SK-N-SH (cell line): ENCODE data around the gene EPO. TPM values are rescaled to one million over a fixed set of nuclear protein-coding genes. Genes with fewer than 3 reads are reported as not detected.

Source experiments
- CTCF ChIA-PET: fragments of 300-600, 350-600 bp; formaldehyde crosslinking; extraction: SDS; loops from one replicate; lab custom pipeline; 2021; lab: Yijun Ruan, JAX
- POLR2A ChIA-PET: fragments of 350-600 bp; sonication (Branson Sonifier 250); formaldehyde crosslinking; extraction: SDS; loops from one replicate; lab custom pipeline; 2020; ENCODE audit warnings: antibody characterized with exemption, inconsistent platforms; lab: Yijun Ruan, JAX
- DNase-seq: peaks from one replicate; pipeline ENCODE4 v3.0.0; 2012
- H2AFZ ChIP-seq: fragments of 200-600 bp; sonication (generic); 2 replicates; pipeline ENCODE4 v1.8.1; 2016; ENCODE audit warnings: antibody characterized with exemption, mild to moderate bottlenecking, low read depth
- H3F3A ChIP-seq: fragments of 200-600 bp; sonication (generic); replicated peaks from 2 replicates; pipeline ENCODE3; 2016; ENCODE audit warnings: antibody characterized with exemption, mild to moderate bottlenecking; ENCODE audit not compliant: insufficient read depth
- H3K27ac ChIP-seq, 2 experiments: fragments of 200-500 bp in 1 of 2; fragments of 200-600 bp in 1 of 2; sonication (Bioruptor generic) in 1 of 2; sonication (generic), shearing (Covaris generic) in 1 of 2; 2 replicates each; pipeline versions ENCODE4 v1.5.1 to v1.6.1; 2014 to 2016; ENCODE audit warnings: low read depth in 2 of 2, inconsistent platforms in 1 of 2, low read length in 1 of 2, mild to moderate bottlenecking in 1 of 2, mixed read lengths in 1 of 2
- H3K27me3 ChIP-seq: fragments of 200-600 bp; sonication (generic), shearing (Covaris generic); 2 replicates; pipeline ENCODE4 v1.6.1; 2016; ENCODE audit warnings: mixed run types; ENCODE audit not compliant: insufficient read depth
- H3K36me3 ChIP-seq, 2 experiments: fragments of 200-500 bp in 1 of 2; fragments of 200-600 bp in 1 of 2; sonication (Bioruptor generic) in 1 of 2; sonication (generic) in 1 of 2; replicated peaks in 1 of 2; 2 replicates each; pipeline versions ENCODE3 to v1.5.1; 2014 to 2016; ENCODE audit warnings: low read length in 1 of 2, mild to moderate bottlenecking in 1 of 2; ENCODE audit not compliant: insufficient read depth in 2 of 2, control insufficient read depth in 1 of 2
- H3K4me1 ChIP-seq, 2 experiments: fragments of 200-500 bp in 1 of 2; fragments of 200-600 bp in 1 of 2; sonication (Bioruptor generic) in 1 of 2; sonication (generic), shearing (Covaris generic) in 1 of 2; 2 replicates each; pipeline versions ENCODE4 v1.5.1 to v1.6.1; 2014 to 2016; ENCODE audit warnings: low read depth in 1 of 2, low read length in 1 of 2, mixed run types in 1 of 2; ENCODE audit not compliant: insufficient read depth in 2 of 2, control insufficient read depth in 1 of 2
- H3K4me2 ChIP-seq: fragments of 200-600 bp; sonication (generic), shearing (Covaris generic); 2 replicates; pipeline ENCODE4 v1.6.1; 2017; ENCODE audit warnings: mixed run types
- H3K4me3 ChIP-seq, 2 experiments: fragments of 200-500 bp in 1 of 2; fragments of 200-600 bp in 1 of 2; sonication (Bioruptor generic) in 1 of 2; sonication (generic), shearing (Covaris generic) in 1 of 2; 2 replicates each; pipeline versions ENCODE4 v1.5.1 to v1.8.1; 2014 to 2016; ENCODE audit warnings: low read depth in 2 of 2, inconsistent platforms in 1 of 2, low read length in 1 of 2, mild to moderate bottlenecking in 1 of 2, mixed read lengths in 1 of 2, moderate library complexity in 1 of 2
- H3K79me2 ChIP-seq: fragments of 200-600 bp; sonication (generic); 2 replicates; pipeline ENCODE4 v1.8.1; 2017; ENCODE audit warnings: mild to moderate bottlenecking; ENCODE audit not compliant: insufficient read depth
- H3K9ac ChIP-seq: fragments of 200-600 bp; sonication (generic); 2 replicates; pipeline ENCODE4 v1.6.1; 2017; ENCODE audit warnings: mixed run types
- H3K9me2 ChIP-seq: fragments of 200-600 bp; sonication (generic); 2 replicates; pipeline ENCODE4 v1.6.1; 2017; ENCODE audit warnings: mixed run types
- H3K9me3 ChIP-seq: fragments of 200-600 bp; sonication (generic); 2 replicates; pipeline ENCODE4 v1.6.1; 2017; ENCODE audit warnings: mixed run types, mild to moderate bottlenecking, moderate library complexity
- H4K20me1 ChIP-seq: fragments of 200-600 bp; sonication (generic); 2 replicates; pipeline ENCODE4 v1.6.1; 2017; ENCODE audit warnings: mild to moderate bottlenecking, mixed run types; ENCODE audit not compliant: insufficient read depth
- ELF1 ChIP-seq: IDR thresholded peaks from 2 replicates; pipeline ENCODE4 v1.4.0; 2012
- EP300 ChIP-seq, 2 experiments: IDR thresholded peaks; 2 replicates each; pipeline versions ENCODE4 v1.4.0 to v1.6.1; 2012; ENCODE audit warnings: borderline replicate concordance in 1 of 2, low read depth in 1 of 2, low read length in 1 of 2
- FOXM1 ChIP-seq: IDR thresholded peaks from 2 replicates; pipeline ENCODE4 v1.4.0; 2012; ENCODE audit warnings: low read depth, mild to moderate bottlenecking
- GATA2 ChIP-seq: sonication (generic); formaldehyde crosslinking; IDR thresholded peaks from 2 replicates; pipeline ENCODE4 v1.5.0; 2020; ENCODE audit warnings: mild to moderate bottlenecking, missing genetic modification reagents
- POLR2AphosphoS5 ChIP-seq: IDR thresholded peaks from 2 replicates; pipeline ENCODE4 v1.6.1; 2012; ENCODE audit warnings: low read depth, low read length
- RAD21 ChIP-seq: IDR thresholded peaks from 2 replicates; pipeline ENCODE4 v1.6.1; 2012; ENCODE audit warnings: mild to moderate bottlenecking, low read length
- RFX5 ChIP-seq: IDR thresholded peaks from 2 replicates; pipeline ENCODE4 v1.6.1; 2012; ENCODE audit warnings: mild to moderate bottlenecking, improper control_type of control experiment, low read length
- SMC3 ChIP-seq: IDR thresholded peaks from 2 replicates; pipeline ENCODE4 v1.6.1; 2012; ENCODE audit warnings: low read depth, low read length, improper control_type of control experiment
- USF1 ChIP-seq: IDR thresholded peaks from 2 replicates; pipeline ENCODE4 v1.4.0; 2012; ENCODE audit warnings: low read depth, borderline replicate concordance
- WGBS: methylation state at CpG from one replicate; pipeline ENCODE4 v1.1.6; 2017; ENCODE audit warnings: low lambda C conversion rate; 5-methylcytosine and 5-hydroxymethylcytosine counted together
- polyA plus RNA-seq, 3 experiments: library from polyadenylated mRNA; depleted of rRNA; stranded (reverse); fragments of >200 nt; gene quantifications; 2 replicates each; pipeline ENCODE4 v1.2.3, GENCODE V29; 2012
- TF ChIP-seq, protein P1 (sequence below): fragments of 150-350 bp; IDR thresholded peaks from 2 replicates; pipeline ENCODE4 v1.6.1; 2016; ENCODE audit warnings: mild to moderate bottlenecking, low read depth, low read length
- TF ChIP-seq, protein P2 (sequence below): IDR thresholded peaks from 2 replicates; pipeline ENCODE4 v1.4.0; 2012; ENCODE audit warnings: low read depth

Gene EPO
- polyA plus RNA-seq, 1 of the 3 experiments (the other 2 are of a cell fraction), result not detected

- TF ChIP-seq, protein P1, sequence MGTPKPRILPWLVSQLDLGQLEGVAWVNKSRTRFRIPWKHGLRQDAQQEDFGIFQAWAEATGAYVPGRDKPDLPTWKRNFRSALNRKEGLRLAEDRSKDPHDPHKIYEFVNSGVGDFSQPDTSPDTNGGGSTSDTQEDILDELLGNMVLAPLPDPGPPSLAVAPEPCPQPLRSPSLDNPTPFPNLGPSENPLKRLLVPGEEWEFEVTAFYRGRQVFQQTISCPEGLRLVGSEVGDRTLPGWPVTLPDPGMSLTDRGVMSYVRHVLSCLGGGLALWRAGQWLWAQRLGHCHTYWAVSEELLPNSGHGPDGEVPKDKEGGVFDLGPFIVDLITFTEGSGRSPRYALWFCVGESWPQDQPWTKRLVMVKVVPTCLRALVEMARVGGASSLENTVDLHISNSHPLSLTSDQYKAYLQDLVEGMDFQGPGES, result no peak
- TF ChIP-seq ELF1 (no peak), USF1 (no peak), GATA2 (no peak), RAD21 (no peak)
Observed at GRCh38 chr7:100710452-100710851, 9.8 kb upstream of the EPO start (continued).

- peaks cover 21% of the 10 kb centered on the region for H3K79me2 ChIP-seq
- no peak overlapping the region for H3K4me2 ChIP-seq
- no peaks in the 10 kb centered on the region for H3K9me2 ChIP-seq
- no peaks in the 10 kb centered on the region for H3K9me3 ChIP-seq
- no peaks in the 10 kb centered on the region for H3K27me3 ChIP-seq
- H3K4me1 ChIP-seq, result peaks cover 6 to 10% of the 10 kb centered on the region in 2 experiments; a peak in 2 of 4 replicates
- no peak overlapping the region for H3K4me3 ChIP-seq
- H4K20me1 ChIP-seq, result no peaks in the 10 kb centered on the region; the same call in 1 of the 2 replicates
- no peak overlapping the region for H3K27ac ChIP-seq
- WGBS, result 94% methylated on average over 10 of the region's 11 CpGs
- H3K36me3 ChIP-seq, result peaks cover 0 to 14% of the 10 kb centered on the region in 2 experiments
- H3K9ac ChIP-seq, result no peak overlapping the region
- no peak for DNase-seq
- H2AFZ ChIP-seq, result no peak overlapping the region
- ChIA-PET CTCF (interaction anchor here (0.8 to 17.6 kb wide), 6 partner anchors 13 to 140 kb away, joined by 3 to 344 read pairs (median 4); partner anchors contain the start of genes EPO, MOSPD3 and SLC12A9), POLR2A (no interaction called here)
- TF ChIP-seq POLR2AphosphoS5 (no peak), SMC3 (no peak), RFX5 (no peak), ELF1 (no peak), USF1 (no peak), EP300 (IDR thresholded peaks at IDR 0.05; ENCODE audit: borderline replicate concordance in 1 of 2, low read depth in 1 of 2, low read length in 1 of 2) (no peak), FOXM1 (no peak)
- TF ChIP-seq, protein P2, sequence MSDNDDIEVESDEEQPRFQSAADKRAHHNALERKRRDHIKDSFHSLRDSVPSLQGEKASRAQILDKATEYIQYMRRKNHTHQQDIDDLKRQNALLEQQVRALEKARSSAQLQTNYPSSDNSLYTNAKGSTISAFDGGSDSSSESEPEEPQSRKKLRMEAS, result no peak
- TF ChIP-seq, protein P1, result no peak
- H3F3A ChIP-seq, result no peaks in the 10 kb centered on the region
Observed at GRCh38 chr7:100711369-100711768, 8.9 kb upstream of the EPO start.
